IPS-18a (cell line): ENCODE results near the gene APBA2.
A peak's percentile ranks its signal among the peaks of the same experiment; 100 is the strongest.

Experiments
- H3K27ac ChIP-seq: one replicate; pipeline ENCODE4 v1.5.1; 2013; ENCODE audit warnings: low read length
- H3K27me3 ChIP-seq: one replicate; pipeline ENCODE4 v1.6.1; 2013; ENCODE audit warnings: mild to moderate bottlenecking, low read length; ENCODE audit not compliant: control insufficient read depth, insufficient read depth
- H3K36me3 ChIP-seq: one replicate; pipeline ENCODE4 v1.6.1; 2013; ENCODE audit warnings: low read depth, low read length; ENCODE audit not compliant: control insufficient read depth
- H3K4me1 ChIP-seq: one replicate; pipeline ENCODE4 v1.6.1; 2013; ENCODE audit warnings: low read depth, low read length; ENCODE audit not compliant: control insufficient read depth
- H3K4me3 ChIP-seq: one replicate; pipeline ENCODE4 v1.5.1; 2013; ENCODE audit warnings: low read length
- H3K9ac ChIP-seq: one replicate; pipeline ENCODE4 v1.6.1; 2013; ENCODE audit warnings: mild to moderate bottlenecking, low read length, moderate library complexity
- H3K9me3 ChIP-seq: one replicate; pipeline ENCODE4 v1.6.1; 2013; ENCODE audit warnings: low read depth, low read length; ENCODE audit not compliant: control insufficient read depth

APBA2 gene

GRCh38 chr15:29134641-29135308 lies 249.0 kb downstream of the APBA2 start:
- Histone ChIP-seq H3K27me3 (no peaks in the 10 kb centered on the region), H3K9ac (no peak overlapping the region), H3K36me3 (no peaks in the 10 kb centered on the region), H3K4me1 (peaks cover 12% of the 10 kb centered on the region), H3K9me3 (no peaks in the 10 kb centered on the region), H3K27ac (no peak overlapping the region), H3K4me3 (no peak overlapping the region)

- no peak overlapping the region for H3K9ac ChIP-seq
- no peak overlapping the region for H3K4me3 ChIP-seq
- no peak overlapping the region for H3K27ac ChIP-seq
- no peaks in the 10 kb centered on the region for H3K9me3 ChIP-seq
- H3K36me3 ChIP-seq, result no peaks in the 10 kb centered on the region
- H3K27me3 ChIP-seq, result no peaks in the 10 kb centered on the region
- peaks cover 12% of the 10 kb centered on the region for H3K4me1 ChIP-seq
These were observed 249.5 kb downstream of the APBA2 start for GRCh38 chr15:29135309-29135657.

GRCh38 chr15:29135702-29136646 lies 250.2 kb downstream of the APBA2 start:
- Histone ChIP-seq H3K27me3 (no peaks in the 10 kb centered on the region), H3K9ac (no peak overlapping the region), H3K4me3 (no peak overlapping the region), H3K4me1 (peaks cover 12% of the 10 kb centered on the region), H3K36me3 (no peaks in the 10 kb centered on the region), H3K9me3 (no peaks in the 10 kb centered on the region), H3K27ac (no peak overlapping the region)

GRCh38 chr15:29138260-29138659 lies 252.5 kb downstream of the APBA2 start:
- H3K27ac ChIP-seq, result no peak overlapping the region
- no peak overlapping the region for H3K9ac ChIP-seq
- peaks cover 12% of the 10 kb centered on the region for H3K4me1 ChIP-seq
- no peaks in the 10 kb centered on the region for H3K27me3 ChIP-seq
- no peaks in the 10 kb centered on the region for H3K9me3 ChIP-seq
- no peaks in the 10 kb centered on the region for H3K36me3 ChIP-seq
- no peak overlapping the region for H3K4me3 ChIP-seq

- no peak overlapping the region for H3K4me3 ChIP-seq
- peaks cover 12% of the 10 kb centered on the region for H3K4me1 ChIP-seq
- no peaks in the 10 kb centered on the region for H3K9me3 ChIP-seq
- no peaks in the 10 kb centered on the region for H3K36me3 ChIP-seq
- no peak overlapping the region for H3K27ac ChIP-seq
- H3K9ac ChIP-seq, result no peak overlapping the region
- no peaks in the 10 kb centered on the region for H3K27me3 ChIP-seq
These were observed 253.3 kb downstream of the APBA2 start for GRCh38 chr15:29139072-29139471.

- Histone ChIP-seq H3K9me3 (no peaks in the 10 kb centered on the region), H3K9ac (peak overlapping the region; percentile 16), H3K27me3 (no peaks in the 10 kb centered on the region), H3K4me3 (peak overlapping the region; percentile 43), H3K4me1 (peaks cover 12% of the 10 kb centered on the region), H3K27ac (no peak overlapping the region), H3K36me3 (no peaks in the 10 kb centered on the region)
These were observed 254.0 kb downstream of the APBA2 start for GRCh38 chr15:29139540-29140459.

GRCh38 chr15:29140475-29141307 lies 254.9 kb downstream of the APBA2 start:
- H3K4me1 ChIP-seq, result peaks cover 12% of the 10 kb centered on the region
- H3K4me3 ChIP-seq, result peak overlapping the region; percentile 43
- no peaks in the 10 kb centered on the region for H3K9me3 ChIP-seq
- H3K9ac ChIP-seq, result peak overlapping the region; percentile 16
- no peaks in the 10 kb centered on the region for H3K36me3 ChIP-seq
- no peaks in the 10 kb centered on the region for H3K27me3 ChIP-seq
- no peak overlapping the region for H3K27ac ChIP-seq

- Histone ChIP-seq H3K27ac (no peak overlapping the region), H3K9me3 (no peaks in the 10 kb centered on the region), H3K4me3 (no peak overlapping the region), H3K9ac (no peak overlapping the region), H3K4me1 (peaks cover 12% of the 10 kb centered on the region), H3K27me3 (no peaks in the 10 kb centered on the region), H3K36me3 (no peaks in the 10 kb centered on the region)
These were observed 255.7 kb downstream of the APBA2 start for GRCh38 chr15:29141308-29142128.

- Histone ChIP-seq H3K36me3 (no peaks in the 10 kb centered on the region), H3K27ac (no peak overlapping the region), H3K27me3 (no peaks in the 10 kb centered on the region), H3K4me3 (no peak overlapping the region), H3K9ac (no peak overlapping the region), H3K4me1 (peaks cover 12% of the 10 kb centered on the region), H3K9me3 (no peaks in the 10 kb centered on the region)
These were observed 256.5 kb downstream of the APBA2 start for GRCh38 chr15:29142129-29142747.

GRCh38 chr15:29143293-29143692 lies 257.5 kb downstream of the APBA2 start:
- H3K36me3 ChIP-seq, result no peaks in the 10 kb centered on the region
- no peaks in the 10 kb centered on the region for H3K27me3 ChIP-seq
- no peak overlapping the region for H3K27ac ChIP-seq
- H3K4me1 ChIP-seq, result peaks cover 12% of the 10 kb centered on the region
- H3K4me3 ChIP-seq, result no peak overlapping the region
- H3K9ac ChIP-seq, result no peak overlapping the region
- no peaks in the 10 kb centered on the region for H3K9me3 ChIP-seq
